Cardiac fibroblast (primary cell): Measurements from ENCODE around the gene SRPRA.

Experiments used
- DNase-seq, 2 donors: peaks; one replicate each; pipeline versions ENCODE4 v3.0.0 to v3.0.0-alpha.2; 2010; ENCODE audit warnings: low read depth in 2 of 2
- H3K4me3 ChIP-seq, 2 donors: replicated peaks in 1 of 2; 1 replicate in 1 of 2; 2 replicates in 1 of 2; pipeline ENCODE4 v1.5.1; 2011; ENCODE audit warnings: low read depth in 2 of 2, low read length in 2 of 2, mild to moderate bottlenecking in 2 of 2, moderate library complexity in 1 of 2
- CTCF ChIP-seq: IDR thresholded peaks from one replicate; pipeline ENCODE4 v1.5.1; 2011; ENCODE audit warnings: low read depth, mild to moderate bottlenecking, low read length, inconsistent platforms

The SRPRA gene

GRCh38 chr11:126282736-126283591 lies 14.3 kb upstream of the SRPRA start, which contains the start of gene TIRAP:
Gene TIRAP, plus strand, starts transcription at chr11:126283093. Its CDS starts 7,802 bp downstream, at chr11:126290895.
- peak within 1 kb of the TSS; percentile 69 to 70 for H3K4me3 ChIP-seq
- TF ChIP-seq CTCF = no peak
- peak; percentile 58 to 62 for DNase-seq

- DNase-seq = peak; percentile 43 to 52
- TF ChIP-seq CTCF = no peak
- H3K4me3 ChIP-seq = peak overlapping the region; percentile 46 to 69
These were observed 13.7 kb upstream of the SRPRA start for GRCh38 chr11:126282361-126282735.

- no peak overlapping the region for H3K4me3 ChIP-seq
- TF ChIP-seq CTCF = no peak
- DNase-seq = no peak
These were observed 13.0 kb upstream of the SRPRA start for GRCh38 chr11:126281666-126282175.

- DNase-seq = no peak
- no peak for TF ChIP-seq CTCF
- no peak overlapping the region for H3K4me3 ChIP-seq
These were observed 12.6 kb upstream of the SRPRA start for GRCh38 chr11:126281245-126281644.

- H3K4me3 ChIP-seq = no peak overlapping the region
- no peak for DNase-seq
- TF ChIP-seq CTCF = no peak
These were observed 11.9 kb upstream of the SRPRA start for GRCh38 chr11:126280595-126280994.

GRCh38 chr11:126279191-126279590 lies 10.5 kb upstream of the SRPRA start:
- no peak overlapping the region for H3K4me3 ChIP-seq
- DNase-seq = no peak
- TF ChIP-seq CTCF = no peak
